Stimulated activated CD8-positive, alpha-beta memory T cell treated with anti-CD3 and anti-CD28 coated beads, Interleukin-15, amount 100 ng/mL, for 1 hour (primary cell): ENCODE measurements around the gene C11orf97.
"Not testable (repeated sequence)": the region's sequence is repeated elsewhere in the genome, so short reads cannot be mapped to it uniquely, and the experiment has no call there.

Source experiments
- DNase-seq: peaks from one replicate; pipeline ENCODE4 v3.0.0-alpha.2; 2020; ENCODE audit warnings: low read depth

The C11orf97 gene

GRCh38 chr11:94525546-94526324 is 13.5 kb downstream of the C11orf97 start:
- no peak for DNase-seq

GRCh38 chr11:94526645-94527438 is 14.6 kb downstream of the C11orf97 start:
- no peak for DNase-seq

GRCh38 chr11:94528551-94528950 is 16.3 kb downstream of the C11orf97 start:
- no peak for DNase-seq

GRCh38 chr11:94532211-94532610 is 19.9 kb downstream of the C11orf97 start:
- no peak for DNase-seq

- no peak for DNase-seq
Measured at GRCh38 chr11:94533206-94533605, 20.9 kb downstream of the C11orf97 start.

GRCh38 chr11:94533696-94534630 is 21.7 kb downstream of the C11orf97 start:
- no peak for DNase-seq

- DNase-seq: no peak
Measured at GRCh38 chr11:94536386-94536785, 24.1 kb downstream of the C11orf97 start.

GRCh38 chr11:94537031-94537600 is 24.9 kb downstream of the C11orf97 start:
- DNase-seq: no peak

- DNase-seq: no peak
Measured at GRCh38 chr11:94539420-94539819, 27.2 kb downstream of the C11orf97 start.

- peak; percentile 40 for DNase-seq
Measured at GRCh38 chr11:94543695-94544645, 31.7 kb downstream of the C11orf97 start, which contains the start of gene FUT4. TSS of gene FUT4 (plus strand) at chr11:94543921. CDS start at chr11:94544134, 213 bp downstream.

- DNase-seq: no peak
Measured at GRCh38 chr11:94544646-94545263, 32.5 kb downstream of the C11orf97 start.

GRCh38 chr11:94545264-94546161 is 33.3 kb downstream of the C11orf97 start:
- DNase-seq: no peak

- DNase-seq: no peak
Measured at GRCh38 chr11:94546162-94546470, 33.9 kb downstream of the C11orf97 start.

GRCh38 chr11:94546886-94547285 is 34.6 kb downstream of the C11orf97 start:
- no peak for DNase-seq

GRCh38 chr11:94549146-94549545 is 36.9 kb downstream of the C11orf97 start:
- no peak for DNase-seq

- no peak for DNase-seq
Measured at GRCh38 chr11:94550513-94550912, 38.3 kb downstream of the C11orf97 start.

GRCh38 chr11:94553938-94554337 is 41.7 kb downstream of the C11orf97 start:
- no peak for DNase-seq

- DNase-seq: not testable (repeated sequence)
Measured at GRCh38 chr11:94555752-94556329, 43.6 kb downstream of the C11orf97 start.

- no peak for DNase-seq
Measured at GRCh38 chr11:94557421-94557820, 45.2 kb downstream of the C11orf97 start.
